A549 (cell line): ENCODE measurements around the gene NECTIN4. TPM values are rescaled to one million over a fixed set of nuclear protein-coding genes. Genes with fewer than 3 reads are reported as not detected.

Experiments used
- ATAC-seq, 2 experiments: fragments of 200-7000 bp in 1 of 2; fragments of >200 bp in 1 of 2; cut with Nextera tagmentation in 1 of 2; cut with Tn5 transposase in 1 of 2; 3 replicates each; pipeline versions ENCODE4 v1.8.0 to v1.9.1; 2018 to 2020; ENCODE audit warnings: mild to moderate bottlenecking in 1 of 2, moderate library complexity in 1 of 2
- CTCF ChIA-PET: fragments of 300-600 bp; sonication (Branson Sonifier 250); formaldehyde crosslinking; extraction: SDS; loops from one replicate; lab custom pipeline; 2021; ENCODE audit warnings: antibody characterized with exemption, inconsistent platforms; lab: Yijun Ruan, JAX
- POLR2A ChIA-PET: fragments of 350-600 bp; formaldehyde crosslinking; extraction: SDS; loops from one replicate; lab custom pipeline; 2021; ENCODE audit warnings: antibody characterized with exemption, inconsistent platforms; lab: Yijun Ruan, JAX
- DNase-seq, 2 experiments: peaks; one replicate each; pipeline versions ENCODE4 v3.0.0 to v3.0.0-alpha.2; 2011 to 2016; ENCODE audit warnings: low read depth in 1 of 2, low spot score in 1 of 2
- FAIRE-seq: peaks from 2 replicates; lab custom pipeline; 2011; peaks lifted over from hg19 to GRCh38; lab: Jason Lieb, UNC
- H3K27ac ChIP-seq, 2 experiments: fragments of >200 bp; sonication (Bioruptor Twin); formaldehyde crosslinking; 3 replicates each; pipeline ENCODE4 v1.5.1; 2016 to 2017
- H3K4me1 ChIP-seq: fragments of >200 bp; sonication (Bioruptor Twin); formaldehyde crosslinking; 3 replicates; pipeline ENCODE4 v1.6.1; 2016
- H3K4me2 ChIP-seq: fragments of >200 bp; sonication (Bioruptor Twin); formaldehyde crosslinking; 3 replicates; pipeline ENCODE4 v1.6.1; 2016
- H3K4me3 ChIP-seq: fragments of >200 bp; sonication (Bioruptor Twin); formaldehyde crosslinking; 3 replicates; pipeline ENCODE4 v1.5.1; 2016
- H3K9me3 ChIP-seq: fragments of >200 bp; sonication (Bioruptor Twin); formaldehyde crosslinking; 3 replicates; pipeline ENCODE4 v1.6.1; 2016
- CBX8 ChIP-seq: fragments of 200-600 bp; sonication (generic); IDR thresholded peaks from 2 replicates; pipeline ENCODE4 v1.6.1; 2016
- CHD4 ChIP-seq: fragments of 200-600 bp; sonication (generic); IDR thresholded peaks from 2 replicates; pipeline ENCODE4 v1.6.1; 2016; ENCODE audit warnings: antibody characterized with exemption, mild to moderate bottlenecking, borderline replicate concordance
- FOSB ChIP-seq: fragments of 250-450 bp; sonication (Bioruptor Pico); IDR thresholded peaks from 2 replicates; pipeline ENCODE4 v1.5.0; 2020; ENCODE audit warnings: mild to moderate bottlenecking, moderate library complexity
- FOSL2 ChIP-seq, 2 experiments: fragments of 450-650 bp in 1 of 2; fragments of >200 bp in 1 of 2; sonication (Bioruptor Twin) in 1 of 2; formaldehyde crosslinking; IDR thresholded peaks; 2 replicates each; pipeline versions ENCODE4 v1.5.0 to v1.6.1; 2016 to 2020; ENCODE audit warnings: mild to moderate bottlenecking in 1 of 2, moderate library complexity in 1 of 2
- GATA3 ChIP-seq: IDR thresholded peaks from 2 replicates; pipeline ENCODE4 v1.6.1; 2012; ENCODE audit warnings: borderline replicate concordance
- HDAC2 ChIP-seq: fragments of 200-600 bp; sonication (generic); IDR thresholded peaks from 2 replicates; pipeline ENCODE4 v1.6.1; 2016
- HES2 ChIP-seq: fragments of >200 bp; sonication (Bioruptor Twin); formaldehyde crosslinking; IDR thresholded peaks from 2 replicates; pipeline ENCODE4 v1.6.1; 2016
- HEYL ChIP-seq: fragments of 250-450 bp; sonication (Bioruptor Pico); IDR thresholded peaks from 2 replicates; pipeline ENCODE4 v1.8.0; 2021; ENCODE audit warnings: mild to moderate bottlenecking, moderate library complexity
- HOXA7 ChIP-seq: fragments of 250-450 bp; sonication (Bioruptor Pico); IDR thresholded peaks from 2 replicates; pipeline ENCODE4 v1.5.0; 2020; ENCODE audit warnings: mild to moderate bottlenecking, moderate library complexity
- HOXB13 ChIP-seq: fragments of 250-450 bp; sonication (Bioruptor Pico); IDR thresholded peaks from 2 replicates; pipeline ENCODE4 v1.5.0; 2020; ENCODE audit warnings: low read depth, mild to moderate bottlenecking, moderate library complexity
- JUNB ChIP-seq: fragments of >200 bp; sonication (Bioruptor Twin); formaldehyde crosslinking; IDR thresholded peaks from 2 replicates; pipeline ENCODE4 v1.6.1; 2016
- KDM1A ChIP-seq: fragments of 200-600 bp; sonication (generic); IDR thresholded peaks from 2 replicates; pipeline ENCODE4 v1.6.1; 2016; ENCODE audit warnings: low read depth, mild to moderate bottlenecking
- MAFK ChIP-seq: fragments of 450-650 bp; IDR thresholded peaks from 2 replicates; pipeline ENCODE4 v1.6.1; 2014; ENCODE audit not compliant: partially characterized antibody
- MAX ChIP-seq: IDR thresholded peaks from 2 replicates; pipeline ENCODE4 v1.6.1; 2012
- PBX3 ChIP-seq: IDR thresholded peaks from 2 replicates; pipeline ENCODE4 v1.6.1; 2012
- PHF8 ChIP-seq: fragments of 200-600 bp; sonication (generic); IDR thresholded peaks from 2 replicates; pipeline ENCODE4 v1.6.1; 2016; ENCODE audit warnings: low read depth, mild to moderate bottlenecking, antibody characterized with exemption, moderate library complexity, borderline replicate concordance
- POLR2A ChIP-seq: IDR thresholded peaks from 2 replicates; pipeline ENCODE4 v1.6.1; 2012; ENCODE audit warnings: mild to moderate bottlenecking, low read length
- RAD21 ChIP-seq, 2 experiments: fragments of >200 bp in 1 of 2; sonication (Bioruptor Twin) in 1 of 2; formaldehyde crosslinking in 1 of 2; IDR thresholded peaks in 1 of 2; conservative IDR thresholded peaks in 1 of 2; 2 replicates in 1 of 2; 3 replicates in 1 of 2; pipeline ENCODE4 v1.6.1; 2012 to 2018; ENCODE audit warnings: inconsistent platforms in 1 of 2
- RFX5 ChIP-seq: fragments of 450-650 bp; IDR thresholded peaks from 2 replicates; pipeline ENCODE4 v1.7.1; 2014; ENCODE audit warnings: antibody characterized with exemption, mild to moderate bottlenecking, moderate library complexity
- SREBF2 ChIP-seq: fragments of 450-650 bp; IDR thresholded peaks from 2 replicates; pipeline ENCODE4 v1.6.1; 2014; ENCODE audit warnings: mild to moderate bottlenecking, moderate library complexity
- ZSCAN20 ChIP-seq: fragments of 250-450 bp; sonication (Bioruptor Pico); IDR thresholded peaks from 2 replicates; pipeline ENCODE4 v1.8.0; 2022; ENCODE audit warnings: mild to moderate bottlenecking, moderate library complexity
- WGBS: methylation state at CpG from one replicate; pipeline ENCODE4 v1.1.6; 2017; ENCODE audit errors: missing lambda C conversion rate; 5-methylcytosine and 5-hydroxymethylcytosine counted together
- polyA plus RNA-seq, 4 experiments: library from polyadenylated mRNA; depleted of rRNA in 3 of 4; stranded (reverse); fragments of >200 nt; fragmentation: RNase III in 1 of 4; extraction: RNeasy Plus Mini Kit Qiagen cat#74134 plus additional on column Dnase treatment in 1 of 4; gene quantifications; 2 replicates in 3 of 4; 3 replicates in 1 of 4; pipeline ENCODE4 v1.2.3, GENCODE V29; 2011 to 2017
- TF ChIP-seq, protein P1 (sequence below): fragments of 200-600 bp; sonication (generic); IDR thresholded peaks from 2 replicates; pipeline ENCODE4 v1.6.1; 2016; ENCODE audit warnings: antibody characterized with exemption, mild to moderate bottlenecking, moderate library complexity
- TF ChIP-seq, protein P2 (sequence below): IDR thresholded peaks from 2 replicates; pipeline ENCODE4 v1.6.1; 2012; ENCODE audit warnings: low read depth, borderline replicate concordance
- TF ChIP-seq, protein P3 (sequence below): fragments of 250-450 bp; sonication (Bioruptor Pico); IDR thresholded peaks from 2 replicates; pipeline ENCODE4 v1.5.0; 2021; ENCODE audit warnings: mild to moderate bottlenecking, moderate library complexity, borderline replicate concordance
- TF ChIP-seq, protein P4 (sequence below): fragments of 450-650 bp; IDR thresholded peaks from 2 replicates; pipeline ENCODE4 v1.6.1; 2014; ENCODE audit warnings: antibody characterized with exemption

NECTIN4 gene
- polyA plus RNA-seq, 2 of the 4 experiments (the other 2 are of a cell fraction) = 1.5 to 4.3 TPM

- TF ChIP-seq RAD21 (conservative IDR thresholded peaks at IDR 0.05 in 1 of 2, IDR thresholded peaks at IDR 0.05 in 1 of 2) = no peak
- TF ChIP-seq SREBF2 = no peak
- TF ChIP-seq, protein P1, sequence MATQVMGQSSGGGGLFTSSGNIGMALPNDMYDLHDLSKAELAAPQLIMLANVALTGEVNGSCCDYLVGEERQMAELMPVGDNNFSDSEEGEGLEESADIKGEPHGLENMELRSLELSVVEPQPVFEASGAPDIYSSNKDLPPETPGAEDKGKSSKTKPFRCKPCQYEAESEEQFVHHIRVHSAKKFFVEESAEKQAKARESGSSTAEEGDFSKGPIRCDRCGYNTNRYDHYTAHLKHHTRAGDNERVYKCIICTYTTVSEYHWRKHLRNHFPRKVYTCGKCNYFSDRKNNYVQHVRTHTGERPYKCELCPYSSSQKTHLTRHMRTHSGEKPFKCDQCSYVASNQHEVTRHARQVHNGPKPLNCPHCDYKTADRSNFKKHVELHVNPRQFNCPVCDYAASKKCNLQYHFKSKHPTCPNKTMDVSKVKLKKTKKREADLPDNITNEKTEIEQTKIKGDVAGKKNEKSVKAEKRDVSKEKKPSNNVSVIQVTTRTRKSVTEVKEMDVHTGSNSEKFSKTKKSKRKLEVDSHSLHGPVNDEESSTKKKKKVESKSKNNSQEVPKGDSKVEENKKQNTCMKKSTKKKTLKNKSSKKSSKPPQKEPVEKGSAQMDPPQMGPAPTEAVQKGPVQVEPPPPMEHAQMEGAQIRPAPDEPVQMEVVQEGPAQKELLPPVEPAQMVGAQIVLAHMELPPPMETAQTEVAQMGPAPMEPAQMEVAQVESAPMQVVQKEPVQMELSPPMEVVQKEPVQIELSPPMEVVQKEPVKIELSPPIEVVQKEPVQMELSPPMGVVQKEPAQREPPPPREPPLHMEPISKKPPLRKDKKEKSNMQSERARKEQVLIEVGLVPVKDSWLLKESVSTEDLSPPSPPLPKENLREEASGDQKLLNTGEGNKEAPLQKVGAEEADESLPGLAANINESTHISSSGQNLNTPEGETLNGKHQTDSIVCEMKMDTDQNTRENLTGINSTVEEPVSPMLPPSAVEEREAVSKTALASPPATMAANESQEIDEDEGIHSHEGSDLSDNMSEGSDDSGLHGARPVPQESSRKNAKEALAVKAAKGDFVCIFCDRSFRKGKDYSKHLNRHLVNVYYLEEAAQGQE = no peak
- TF ChIP-seq GATA3 = no peak
- TF ChIP-seq JUNB = peak; percentile 66
- peak; percentile 30 for TF ChIP-seq MAFK
- no peak for TF ChIP-seq ZSCAN20 (CRISPR knock-in tag)
- TF ChIP-seq HOXB13 (CRISPR knock-in tag) = no peak
- TF ChIP-seq HES2 = no peak
- TF ChIP-seq FOSL2 (IDR thresholded peaks at IDR 0.05) = 0 out of 2 replicates have a peak, but pooled peaks have one; percentile 19
- peak; percentile 77; the same call in 1 of the 2 replicates for TF ChIP-seq FOSL2 (CRISPR knock-in tag; IDR thresholded peaks at IDR 0.05)
- TF ChIP-seq KDM1A = 0 out of 2 replicates have a peak, but pooled peaks have one; percentile 9
- TF ChIP-seq HOXA7 (CRISPR knock-in tag) = no peak
- TF ChIP-seq CBX8 = no peak
- peaks cover 48% of the 10 kb centered on the region for H3K4me1 ChIP-seq
- CTCF ChIA-PET = interaction anchor here (0.9 to 3.9 kb wide), 5 partner anchors 11 to 78 kb away, joined by 3 to 29 read pairs (median 17); partner anchors contain the start of gene KLHDC9
- peak overlapping the region; percentile 94 for H3K4me2 ChIP-seq
- DNase-seq (peak; percentile 51 to 58), FAIRE-seq (no peak), ATAC-seq (peak; percentile 28 to 46; a peak in 3 of 6 replicates)
- no peaks in the 10 kb centered on the region for H3K9me3 ChIP-seq
- 1% methylated on average over 2 of the region's 2 CpGs for WGBS
- peak overlapping the region; percentile 82 to 84 for H3K27ac ChIP-seq
- peak overlapping the region; percentile 67 for H3K4me3 ChIP-seq
- POLR2A ChIA-PET = interaction anchor here (1.4 to 2.2 kb wide), 3 partner anchors 18 to 25 kb away, joined by 6 to 32 read pairs (median 16); partner anchors contain the start of gene USF1
Measured at GRCh38 chr1:161021970-161022353, 67.4 kb downstream of the NECTIN4 start.

- whole genome bisulfite sequencing = 3% methylated on average over 24 of the region's 34 CpGs
Measured at GRCh38 chr1:161021165-161021969, 68.0 kb downstream of the NECTIN4 start.

More at GRCh38 chr1:161021165-161021969, 68.0 kb downstream of the NECTIN4 start:
- 0 out of 2 replicates have a peak, but pooled peaks have one; percentile 49 for TF ChIP-seq RFX5
- peak; percentile 52 for TF ChIP-seq MAFK
- peak; percentile 50 for TF ChIP-seq POLR2A
- TF ChIP-seq HDAC2 = 0 out of 2 replicates have a peak, but pooled peaks have one; percentile 35
- peak; percentile 65; the same call in 1 of the 2 replicates for TF ChIP-seq KDM1A
- TF ChIP-seq HEYL = no peak
- peak; percentile 49; the same call in 1 of the 2 replicates for TF ChIP-seq PHF8
- TF ChIP-seq, protein P2, sequence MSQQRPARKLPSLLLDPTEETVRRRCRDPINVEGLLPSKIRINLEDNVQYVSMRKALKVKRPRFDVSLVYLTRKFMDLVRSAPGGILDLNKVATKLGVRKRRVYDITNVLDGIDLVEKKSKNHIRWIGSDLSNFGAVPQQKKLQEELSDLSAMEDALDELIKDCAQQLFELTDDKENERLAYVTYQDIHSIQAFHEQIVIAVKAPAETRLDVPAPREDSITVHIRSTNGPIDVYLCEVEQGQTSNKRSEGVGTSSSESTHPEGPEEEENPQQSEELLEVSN = peak; percentile 65; the same call in 1 of the 2 replicates
- 0 out of 2 replicates have a peak, but pooled peaks have one; percentile 32 for TF ChIP-seq PBX3
- TF ChIP-seq, protein P3, sequence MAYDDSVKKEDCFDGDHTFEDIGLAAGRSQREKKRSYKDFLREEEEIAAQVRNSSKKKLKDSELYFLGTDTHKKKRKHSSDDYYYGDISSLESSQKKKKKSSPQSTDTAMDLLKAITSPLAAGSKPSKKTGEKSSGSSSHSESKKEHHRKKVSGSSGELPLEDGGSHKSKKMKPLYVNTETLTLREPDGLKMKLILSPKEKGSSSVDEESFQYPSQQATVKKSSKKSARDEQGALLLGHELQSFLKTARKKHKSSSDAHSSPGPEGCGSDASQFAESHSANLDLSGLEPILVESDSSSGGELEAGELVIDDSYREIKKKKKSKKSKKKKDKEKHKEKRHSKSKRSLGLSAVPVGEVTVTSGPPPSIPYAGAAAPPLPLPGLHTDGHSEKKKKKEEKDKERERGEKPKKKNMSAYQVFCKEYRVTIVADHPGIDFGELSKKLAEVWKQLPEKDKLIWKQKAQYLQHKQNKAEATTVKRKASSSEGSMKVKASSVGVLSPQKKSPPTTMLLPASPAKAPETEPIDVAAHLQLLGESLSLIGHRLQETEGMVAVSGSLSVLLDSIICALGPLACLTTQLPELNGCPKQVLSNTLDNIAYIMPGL = no peak
- TF ChIP-seq CHD4 = no peak
- peak; percentile 41 for TF ChIP-seq MAX
- TF ChIP-seq, protein P4, sequence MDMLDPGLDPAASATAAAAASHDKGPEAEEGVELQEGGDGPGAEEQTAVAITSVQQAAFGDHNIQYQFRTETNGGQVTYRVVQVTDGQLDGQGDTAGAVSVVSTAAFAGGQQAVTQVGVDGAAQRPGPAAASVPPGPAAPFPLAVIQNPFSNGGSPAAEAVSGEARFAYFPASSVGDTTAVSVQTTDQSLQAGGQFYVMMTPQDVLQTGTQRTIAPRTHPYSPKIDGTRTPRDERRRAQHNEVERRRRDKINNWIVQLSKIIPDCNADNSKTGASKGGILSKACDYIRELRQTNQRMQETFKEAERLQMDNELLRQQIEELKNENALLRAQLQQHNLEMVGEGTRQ = no peak
- no peak for TF ChIP-seq FOSB (CRISPR knock-in tag)
- no peak for TF ChIP-seq HES2
- TF ChIP-seq, all 56 proteins: peak for 9
- FAIRE-seq = no peak
- peak; percentile 92 to 99 for DNase-seq
- peaks cover 53% of the 10 kb centered on the region for H3K4me1 ChIP-seq
- H3K27ac ChIP-seq = peak overlapping the region; percentile 82 to 84
- POLR2A ChIA-PET = interaction anchor here (0.9 to 2.2 kb wide), 8 partner anchors 17 to 111 kb away, joined by 3 to 32 read pairs (median 6); partner anchors contain the start of genes DEDD, KLHDC9 and USF1
- CTCF ChIA-PET = interaction anchor here (0.6 to 3.9 kb wide), 11 partner anchors 10 to 78 kb away, joined by 3 to 29 read pairs (median 4); partner anchors contain the start of genes KLHDC9 and USF1
- H3K9me3 ChIP-seq = no peaks in the 10 kb centered on the region
- H3K4me3 ChIP-seq = peak overlapping the region; percentile 67
- ATAC-seq = peak; percentile 93 to 94
- H3K4me2 ChIP-seq = peak overlapping the region; percentile 94
